ENCODE results near the gene BEAN1. TPM values are rescaled to one million over a fixed set of nuclear protein-coding genes. Genes with fewer than 3 reads are reported as not detected.

Gene BEAN1
- total RNA-seq, 1 experiment from 2014 or later: not detected

DNA sequence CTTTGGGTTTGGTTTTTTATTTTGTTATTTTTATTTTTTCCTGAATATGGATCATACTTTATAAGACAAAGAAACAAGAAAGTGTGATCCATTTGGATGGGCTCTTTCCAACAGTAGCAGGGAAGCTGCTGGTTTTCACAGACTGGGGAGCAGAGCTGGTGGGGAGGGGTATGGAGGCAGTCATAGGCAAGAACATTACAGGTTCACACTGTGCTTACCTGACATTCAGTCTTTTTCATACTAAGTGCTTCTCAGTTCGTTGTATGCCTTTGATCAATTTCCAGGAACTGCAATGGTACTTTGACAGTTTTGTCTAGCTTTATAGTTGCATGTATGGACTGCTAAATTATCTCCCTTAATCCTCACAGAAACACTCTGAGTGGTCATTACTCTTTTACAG, 27.7 kb downstream of the BEAN1 start:
- no peak overlapping the region for H3K4me3 ChIP-seq (ENCODE audit: low read depth in 2 of 2, low read length in 2 of 2)
- TF ChIP-seq, protein P1, sequence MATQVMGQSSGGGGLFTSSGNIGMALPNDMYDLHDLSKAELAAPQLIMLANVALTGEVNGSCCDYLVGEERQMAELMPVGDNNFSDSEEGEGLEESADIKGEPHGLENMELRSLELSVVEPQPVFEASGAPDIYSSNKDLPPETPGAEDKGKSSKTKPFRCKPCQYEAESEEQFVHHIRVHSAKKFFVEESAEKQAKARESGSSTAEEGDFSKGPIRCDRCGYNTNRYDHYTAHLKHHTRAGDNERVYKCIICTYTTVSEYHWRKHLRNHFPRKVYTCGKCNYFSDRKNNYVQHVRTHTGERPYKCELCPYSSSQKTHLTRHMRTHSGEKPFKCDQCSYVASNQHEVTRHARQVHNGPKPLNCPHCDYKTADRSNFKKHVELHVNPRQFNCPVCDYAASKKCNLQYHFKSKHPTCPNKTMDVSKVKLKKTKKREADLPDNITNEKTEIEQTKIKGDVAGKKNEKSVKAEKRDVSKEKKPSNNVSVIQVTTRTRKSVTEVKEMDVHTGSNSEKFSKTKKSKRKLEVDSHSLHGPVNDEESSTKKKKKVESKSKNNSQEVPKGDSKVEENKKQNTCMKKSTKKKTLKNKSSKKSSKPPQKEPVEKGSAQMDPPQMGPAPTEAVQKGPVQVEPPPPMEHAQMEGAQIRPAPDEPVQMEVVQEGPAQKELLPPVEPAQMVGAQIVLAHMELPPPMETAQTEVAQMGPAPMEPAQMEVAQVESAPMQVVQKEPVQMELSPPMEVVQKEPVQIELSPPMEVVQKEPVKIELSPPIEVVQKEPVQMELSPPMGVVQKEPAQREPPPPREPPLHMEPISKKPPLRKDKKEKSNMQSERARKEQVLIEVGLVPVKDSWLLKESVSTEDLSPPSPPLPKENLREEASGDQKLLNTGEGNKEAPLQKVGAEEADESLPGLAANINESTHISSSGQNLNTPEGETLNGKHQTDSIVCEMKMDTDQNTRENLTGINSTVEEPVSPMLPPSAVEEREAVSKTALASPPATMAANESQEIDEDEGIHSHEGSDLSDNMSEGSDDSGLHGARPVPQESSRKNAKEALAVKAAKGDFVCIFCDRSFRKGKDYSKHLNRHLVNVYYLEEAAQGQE (IDR thresholded peaks at IDR 0.05; ENCODE audit: insufficient read depth in 1 of 2, low read depth in 2 of 2, low read length in 1 of 2): no peak
- TF ChIP-seq TCF7L2 (IDR thresholded peaks at IDR 0.05; ENCODE audit: low read depth, low read length) (no peak), POLR2AphosphoS5 (IDR thresholded peaks at IDR 0.05; ENCODE audit: low read depth, low read length) (no peak), SIN3A (IDR thresholded peaks at IDR 0.05; ENCODE audit: borderline replicate concordance, insufficient read depth, low read depth, low read length) (no peak)
- TF ChIP-seq, protein P2, sequence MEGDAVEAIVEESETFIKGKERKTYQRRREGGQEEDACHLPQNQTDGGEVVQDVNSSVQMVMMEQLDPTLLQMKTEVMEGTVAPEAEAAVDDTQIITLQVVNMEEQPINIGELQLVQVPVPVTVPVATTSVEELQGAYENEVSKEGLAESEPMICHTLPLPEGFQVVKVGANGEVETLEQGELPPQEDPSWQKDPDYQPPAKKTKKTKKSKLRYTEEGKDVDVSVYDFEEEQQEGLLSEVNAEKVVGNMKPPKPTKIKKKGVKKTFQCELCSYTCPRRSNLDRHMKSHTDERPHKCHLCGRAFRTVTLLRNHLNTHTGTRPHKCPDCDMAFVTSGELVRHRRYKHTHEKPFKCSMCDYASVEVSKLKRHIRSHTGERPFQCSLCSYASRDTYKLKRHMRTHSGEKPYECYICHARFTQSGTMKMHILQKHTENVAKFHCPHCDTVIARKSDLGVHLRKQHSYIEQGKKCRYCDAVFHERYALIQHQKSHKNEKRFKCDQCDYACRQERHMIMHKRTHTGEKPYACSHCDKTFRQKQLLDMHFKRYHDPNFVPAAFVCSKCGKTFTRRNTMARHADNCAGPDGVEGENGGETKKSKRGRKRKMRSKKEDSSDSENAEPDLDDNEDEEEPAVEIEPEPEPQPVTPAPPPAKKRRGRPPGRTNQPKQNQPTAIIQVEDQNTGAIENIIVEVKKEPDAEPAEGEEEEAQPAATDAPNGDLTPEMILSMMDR (IDR thresholded peaks at IDR 0.05): no peak
- intact Hi-C loops (cut with micrococcal nuclease; ENCODE audit: unreplicated experiment): no loop called here
- BruUV-seq (replicated peaks): no TSS peak
- ATAC-seq (no peak), DNase-seq (ENCODE audit: low read depth, low spot score) (no peak)
- H3K27me3 ChIP-seq (ENCODE audit: control insufficient read depth, insufficient read depth, low read length): no peaks in the 10 kb centered on the region
- POLR2A ChIA-PET: no interaction called here
- CTCF ChIA-PET: interaction anchor here (0.6 kb wide), 1 partner anchor 114 kb away, joined by 11 read pairs; no protein-coding TSS in a partner anchor
- no peaks in the 10 kb centered on the region for H3K36me3 ChIP-seq (ENCODE audit: control insufficient read depth, insufficient read depth, low read length)
- H3K27ac ChIP-seq (ENCODE audit: low read length): no peak overlapping the region
- H3K4me1 ChIP-seq (ENCODE audit: control insufficient read depth, insufficient read depth, low read length): no peaks in the 10 kb centered on the region
- in situ Hi-C loops (cut with HindIII; ENCODE audit: low pct_unique_long_range_greater_than_20kb, low sequenced_read_pairs): no loop called here
- no peaks in the 10 kb centered on the region for H3K9me3 ChIP-seq (ENCODE audit: control insufficient read depth, insufficient read depth, low read depth, low read length)

DNA sequence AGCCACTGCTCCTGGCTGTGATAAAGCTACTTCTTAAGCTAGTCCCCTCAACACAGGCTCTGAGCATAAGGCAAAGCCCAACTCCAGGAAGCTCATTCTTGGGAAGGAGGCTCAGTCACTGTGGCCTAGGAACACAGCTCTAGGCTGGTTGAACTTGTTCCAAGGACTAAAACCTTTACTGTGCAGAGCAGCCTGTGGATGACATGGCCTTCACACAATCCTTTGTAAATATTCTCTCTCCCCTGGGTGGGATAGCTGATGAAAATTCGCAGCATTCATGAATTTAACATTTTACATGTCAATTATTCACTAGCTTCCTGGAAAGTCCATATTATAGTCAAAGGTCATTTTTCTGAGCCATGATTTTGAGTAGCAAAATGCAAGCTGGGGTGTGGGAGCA, 28.9 kb downstream of the BEAN1 start:
- Histone ChIP-seq H3K9me3 (ENCODE audit: control insufficient read depth, insufficient read depth, low read depth, low read length) (no peaks in the 10 kb centered on the region), H3K36me3 (ENCODE audit: control insufficient read depth, insufficient read depth, low read length) (no peaks in the 10 kb centered on the region), H3K4me3 (ENCODE audit: low read depth in 2 of 2, low read length in 2 of 2) (no peak overlapping the region), H3K4me1 (ENCODE audit: control insufficient read depth, insufficient read depth, low read length) (no peaks in the 10 kb centered on the region), H3K27me3 (ENCODE audit: control insufficient read depth, insufficient read depth, low read length) (no peaks in the 10 kb centered on the region), H3K27ac (ENCODE audit: low read length) (no peak overlapping the region)
- BruUV-seq (replicated peaks): no TSS peak
- ChIA-PET POLR2A (no interaction called here), CTCF (no interaction called here)
- TF ChIP-seq TCF7L2 (IDR thresholded peaks at IDR 0.05; ENCODE audit: low read depth, low read length) (no peak), POLR2AphosphoS5 (IDR thresholded peaks at IDR 0.05; ENCODE audit: low read depth, low read length) (no peak)
- TF ChIP-seq, protein P2 (IDR thresholded peaks at IDR 0.05): no peak
- no peak for DNase-seq (ENCODE audit: low read depth, low spot score)
- intact Hi-C loops (cut with micrococcal nuclease; ENCODE audit: unreplicated experiment): no loop called here
- in situ Hi-C loops (cut with HindIII; ENCODE audit: low pct_unique_long_range_greater_than_20kb, low sequenced_read_pairs): no loop called here
- no peak for ATAC-seq

All from Panc1 (cell line).